Fibroblast of skin of scalp (primary cell): ENCODE measurements around the gene ALG9.
A peak's percentile ranks its signal among the peaks of the same experiment; 100 is the strongest.

Experiments used
- DNase-seq: peaks from one replicate; pipeline ENCODE4 v3.0.0-alpha.2; 2013

The ALG9 gene

DNA sequence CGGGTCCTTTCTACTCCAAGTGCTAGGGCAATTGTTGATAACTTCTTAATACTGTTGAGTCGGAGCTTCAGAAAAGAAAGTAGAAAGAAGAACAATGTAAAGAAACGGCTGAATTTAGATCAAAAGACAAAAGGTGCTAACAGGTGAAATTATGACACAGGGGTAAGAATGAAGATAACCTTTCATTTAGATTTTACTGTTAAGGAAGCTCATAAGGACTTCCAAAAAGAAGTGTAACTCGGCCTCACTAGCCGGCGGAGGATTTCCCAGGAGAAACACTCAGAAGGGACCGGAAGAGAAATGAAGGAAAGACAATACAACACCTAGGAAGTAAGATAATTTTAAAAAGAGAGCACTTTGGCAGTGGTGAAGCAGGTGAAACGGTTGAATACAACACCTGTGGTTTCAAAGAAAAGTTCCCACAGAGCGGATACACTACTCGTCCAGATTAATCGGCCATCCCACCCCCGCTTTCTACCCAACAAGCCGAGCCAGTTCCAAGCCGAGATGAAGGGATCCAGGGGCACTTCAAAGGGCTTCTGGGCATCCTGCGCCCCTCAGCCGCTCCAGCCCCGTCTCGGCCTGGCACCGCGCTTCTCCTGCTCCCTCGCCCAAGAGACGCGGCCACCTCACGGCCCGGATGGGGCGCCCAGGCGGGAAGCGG lies 105.9 kb downstream of the ALG9 start:
- DNase-seq: no peak

DNA sequence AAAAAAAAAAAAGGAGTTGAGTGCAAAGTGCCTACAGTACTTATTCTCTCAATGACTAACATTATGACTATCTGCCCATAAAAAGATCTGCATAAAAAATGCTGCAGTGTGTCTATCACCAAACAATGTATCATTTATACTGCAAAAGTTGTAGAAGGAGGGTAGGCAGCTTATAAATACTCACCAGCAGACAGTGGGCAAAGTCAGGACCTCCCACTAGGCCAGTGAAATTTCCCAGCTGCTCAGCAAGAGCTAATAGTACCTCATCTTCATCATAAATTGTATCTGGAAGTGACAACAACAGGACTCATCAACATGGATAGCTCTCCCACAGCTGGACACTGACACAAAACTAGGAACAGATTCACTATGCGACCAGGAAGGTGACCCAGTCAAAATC lies 106.8 kb downstream of the ALG9 start:
- DNase-seq: no peak

DNA sequence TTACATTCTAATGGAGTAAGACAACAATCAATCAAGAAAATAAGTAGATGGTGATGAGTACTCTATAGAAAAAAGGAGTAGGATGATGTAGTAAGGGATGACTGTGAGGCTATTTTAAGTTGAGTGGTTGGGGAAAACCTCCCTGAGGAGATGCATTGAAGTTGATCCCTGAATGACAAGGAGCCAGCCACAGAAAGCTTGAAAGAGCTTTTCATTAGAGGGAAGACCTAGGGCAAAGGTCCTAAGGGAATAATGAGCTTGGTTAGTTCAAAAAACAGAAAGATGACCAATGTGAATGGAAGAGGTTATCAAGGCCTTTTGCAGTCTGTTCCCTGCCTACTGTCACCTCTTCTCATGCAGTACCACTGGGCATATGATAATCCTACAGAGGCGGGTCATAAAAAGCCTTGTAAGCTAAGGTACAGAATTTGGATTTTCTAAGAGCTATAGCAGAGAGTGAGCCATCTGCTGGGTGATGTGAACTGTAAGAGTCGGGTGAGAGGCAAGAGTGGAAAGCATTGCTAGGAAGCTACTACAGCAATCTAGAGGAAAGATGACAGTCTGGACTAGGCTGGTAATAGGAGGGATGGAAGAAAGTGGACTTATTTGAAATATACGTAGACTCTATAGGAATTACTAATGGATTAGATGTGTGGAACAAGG lies 108.3 kb downstream of the ALG9 start:
- no peak for DNase-seq

DNA sequence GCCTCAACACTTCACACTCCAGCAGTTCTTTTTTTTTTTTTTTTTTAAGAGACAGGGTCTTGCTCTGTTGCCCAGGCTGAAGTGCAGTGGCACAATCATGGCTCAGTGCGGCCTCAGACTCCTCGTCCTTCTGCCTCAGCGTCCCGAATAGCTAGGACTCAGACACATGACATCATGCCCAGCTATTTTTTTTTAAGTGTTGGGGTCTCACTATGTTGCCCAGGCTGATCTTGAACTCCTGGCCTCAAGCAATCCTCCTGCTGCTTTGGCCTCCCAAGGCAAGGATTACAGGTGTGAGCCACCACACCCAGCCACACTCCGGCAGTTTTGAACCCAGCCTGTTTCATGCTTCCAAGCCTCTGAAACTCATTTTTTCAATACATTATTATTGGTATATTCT lies 108.9 kb downstream of the ALG9 start:
- DNase-seq: no peak

- DNase-seq: no peak
Measured at GRCh38 chr11:111761036-111761435, 110.3 kb downstream of the ALG9 start.

DNA sequence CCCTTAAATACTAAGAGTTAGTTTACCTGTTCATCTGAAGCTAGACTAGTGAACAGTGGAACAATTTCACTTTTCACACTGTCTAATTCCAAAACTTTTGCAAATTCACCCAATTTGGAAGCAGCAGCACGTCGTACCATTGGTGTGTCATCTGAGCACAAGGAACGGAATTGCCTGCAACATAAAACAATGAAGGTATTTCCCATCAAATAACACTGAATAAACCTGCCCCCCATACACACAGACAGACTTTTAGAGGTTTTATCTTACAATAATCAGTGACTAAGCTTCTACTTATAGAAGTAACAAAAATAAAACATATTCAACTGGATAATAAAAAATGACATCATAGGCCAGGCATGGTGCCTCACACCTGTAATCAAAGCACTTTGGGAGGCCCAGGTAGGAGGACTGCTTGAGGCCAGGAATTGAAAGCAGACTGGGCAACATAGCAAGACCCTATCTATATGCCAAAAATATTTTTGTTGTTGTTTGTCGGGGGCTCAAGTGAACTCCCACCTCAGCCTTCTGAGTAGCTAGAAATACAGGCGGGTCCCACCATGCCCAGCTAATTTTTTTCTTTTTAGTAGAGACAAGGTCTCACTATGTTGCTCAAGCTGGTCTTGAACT lies 111.5 kb downstream of the ALG9 start:
- no peak for DNase-seq

- no peak for DNase-seq
Measured at GRCh38 chr11:111759376-111759775, 112.0 kb downstream of the ALG9 start.

- DNase-seq: no peak
Measured at GRCh38 chr11:111756097-111756496, 115.3 kb downstream of the ALG9 start.

- no peak for DNase-seq
Measured at GRCh38 chr11:111749646-111750045, 121.7 kb downstream of the ALG9 start.

DNA sequence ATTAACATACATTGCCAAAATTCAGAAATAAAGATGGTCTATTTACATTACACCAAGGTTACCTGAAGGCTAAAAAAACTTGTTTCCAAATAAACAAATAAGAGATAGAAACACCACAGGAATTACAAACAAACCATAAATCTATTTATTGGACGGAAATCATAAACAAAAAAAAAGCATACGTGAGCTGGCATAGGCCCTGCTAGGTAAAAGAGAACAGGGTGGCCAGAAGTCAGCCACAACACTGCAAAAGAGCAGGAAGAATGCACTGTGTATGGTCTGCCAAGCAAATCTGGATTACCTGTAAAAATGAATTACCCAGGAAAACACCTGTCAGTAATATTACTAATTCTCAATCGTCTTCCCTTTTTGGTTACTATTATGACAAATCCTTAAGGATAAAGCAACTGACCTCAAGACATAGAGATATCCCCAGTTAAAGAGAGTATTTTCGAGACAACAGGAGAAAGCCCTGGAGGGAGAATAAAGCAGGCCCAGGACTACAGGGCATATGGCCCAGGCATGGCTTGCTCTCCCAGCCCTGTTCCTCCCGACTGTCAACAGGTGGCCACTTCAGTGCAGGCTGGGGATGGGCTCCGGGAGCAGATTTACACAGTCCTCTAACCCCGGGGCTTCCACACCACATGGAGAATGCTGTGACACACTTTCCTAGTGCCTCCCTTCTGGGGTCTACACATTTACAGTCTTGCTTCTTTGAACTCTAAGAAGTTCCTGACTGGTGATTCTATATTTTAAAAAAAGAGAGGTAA lies 123.2 kb downstream of the ALG9 start:
- no peak for DNase-seq

GRCh38 chr11:111745719-111746504 lies 125.5 kb downstream of the ALG9 start:
- DNase-seq: peak; percentile 45

- DNase-seq: no peak
Measured at GRCh38 chr11:111743700-111744099, 127.7 kb downstream of the ALG9 start.

DNA sequence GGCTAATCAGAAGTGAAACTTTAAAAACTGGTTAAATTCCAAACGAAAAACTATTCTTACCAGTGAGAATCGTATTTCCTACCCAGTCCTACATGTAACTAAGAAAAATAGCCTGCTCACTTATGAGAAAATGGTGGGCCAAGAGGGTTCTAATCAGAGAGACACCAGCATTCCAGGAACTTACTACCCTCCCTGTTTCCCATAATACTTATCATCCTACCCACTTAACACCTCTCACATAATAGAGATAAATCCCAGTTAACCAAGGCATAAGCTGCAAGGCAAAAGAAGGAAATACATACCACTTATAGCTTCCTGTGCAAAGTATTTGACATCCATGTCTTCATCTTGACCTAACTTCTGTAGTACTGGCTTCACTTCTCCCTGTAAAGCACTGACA lies 129.6 kb downstream of the ALG9 start:
- DNase-seq: no peak

GRCh38 chr11:111739299-111739698 lies 132.1 kb downstream of the ALG9 start:
- no peak for DNase-seq

- no peak for DNase-seq
Measured at GRCh38 chr11:111737444-111738210, 133.8 kb downstream of the ALG9 start.

GRCh38 chr11:111736621-111737443 lies 134.5 kb downstream of the ALG9 start:
- DNase-seq: no peak
